Upper lobe of left lung (tissue), 4 donors: ENCODE data around the gene NCBP2L.

ENCODE experiments used
- CTCF ChIP-seq, 6 experiments: fragments of 450-650 bp in 4 of 6; fragments of 200-600 bp in 2 of 6; sonication (generic) in 2 of 6; IDR thresholded peaks; one replicate each; pipeline ENCODE4 v1.5.1; 2016 to 2019; ENCODE audit warnings: antibody characterized with exemption in 6 of 6
- EP300 ChIP-seq, 4 donors: sonication (generic); formaldehyde crosslinking; IDR thresholded peaks; one replicate each; pipeline ENCODE4 v1.5.1; 2017; ENCODE audit warnings: antibody characterized with exemption in 4 of 4, control low read depth in 2 of 4
- POLR2A ChIP-seq, 4 donors: fragments of 450-650 bp; IDR thresholded peaks; one replicate each; pipeline ENCODE4 v1.5.1; 2016 to 2017; ENCODE audit warnings: antibody characterized with exemption in 4 of 4, mild to moderate bottlenecking in 2 of 4

- TF ChIP-seq CTCF (IDR thresholded peaks at IDR 0.05) (no peak), EP300 (IDR thresholded peaks at IDR 0.05) (no peak), POLR2A (IDR thresholded peaks at IDR 0.05) (no peak)
Measured at GRCh38 chrX:107753187-107753586, 24.3 kb upstream of the NCBP2L start.
